HCT116 (cell line): ENCODE results near the gene OR2T10.
"Not testable (repeated sequence)": the region's sequence is repeated elsewhere in the genome, so short reads cannot be mapped to it uniquely, and the experiment has no call there.

Experiments
- JUND ChIP-seq: IDR thresholded peaks from 2 replicates; pipeline ENCODE4 v1.6.1; 2012
- POLR2AphosphoS5 ChIP-seq: IDR thresholded peaks from 2 replicates; pipeline ENCODE4 v1.6.1; 2011; ENCODE audit warnings: mild to moderate bottlenecking, low read depth, low read length, moderate library complexity
- TCF7L2 ChIP-seq: IDR thresholded peaks from 2 replicates; pipeline ENCODE4 v1.7.0; 2011; ENCODE audit warnings: borderline replicate concordance, inconsistent platforms; ENCODE audit not compliant: insufficient read depth, insufficient read length; ENCODE audit errors: extremely low read depth
- ZNF274 ChIP-seq: fragments of 200-500 bp; sonication (Bioruptor generic); IDR thresholded peaks from 2 replicates; pipeline ENCODE4 v1.6.1; 2014; ENCODE audit warnings: mild to moderate bottlenecking, low read depth, low read length, inconsistent platforms
- TF ChIP-seq, protein P1 (sequence below), 3 experiments: fragments of 200-600 bp in 1 of 3; sonication (generic) in 1 of 3; IDR thresholded peaks in 2 of 3; conservative IDR thresholded peaks in 1 of 3; 2 replicates each; pipeline ENCODE4 v1.5.1; 2012 to 2017; ENCODE audit warnings: low read depth in 2 of 3, low read length in 2 of 3, antibody characterized with exemption in 1 of 3, borderline replicate concordance in 1 of 3, control low read depth in 1 of 3, mild to moderate bottlenecking in 1 of 3, mixed read lengths in 1 of 3, mixed run types in 1 of 3, moderate library complexity in 1 of 3; ENCODE audit not compliant: insufficient read depth in 1 of 3

GRCh38 chr1:248634991-248635390, 37.5 kb upstream of the OR2T10 start, which contains the start of gene OR2T11:
- TF ChIP-seq ZNF274, TCF7L2, POLR2AphosphoS5, JUND: not testable (repeated sequence)
- TF ChIP-seq, protein P1, sequence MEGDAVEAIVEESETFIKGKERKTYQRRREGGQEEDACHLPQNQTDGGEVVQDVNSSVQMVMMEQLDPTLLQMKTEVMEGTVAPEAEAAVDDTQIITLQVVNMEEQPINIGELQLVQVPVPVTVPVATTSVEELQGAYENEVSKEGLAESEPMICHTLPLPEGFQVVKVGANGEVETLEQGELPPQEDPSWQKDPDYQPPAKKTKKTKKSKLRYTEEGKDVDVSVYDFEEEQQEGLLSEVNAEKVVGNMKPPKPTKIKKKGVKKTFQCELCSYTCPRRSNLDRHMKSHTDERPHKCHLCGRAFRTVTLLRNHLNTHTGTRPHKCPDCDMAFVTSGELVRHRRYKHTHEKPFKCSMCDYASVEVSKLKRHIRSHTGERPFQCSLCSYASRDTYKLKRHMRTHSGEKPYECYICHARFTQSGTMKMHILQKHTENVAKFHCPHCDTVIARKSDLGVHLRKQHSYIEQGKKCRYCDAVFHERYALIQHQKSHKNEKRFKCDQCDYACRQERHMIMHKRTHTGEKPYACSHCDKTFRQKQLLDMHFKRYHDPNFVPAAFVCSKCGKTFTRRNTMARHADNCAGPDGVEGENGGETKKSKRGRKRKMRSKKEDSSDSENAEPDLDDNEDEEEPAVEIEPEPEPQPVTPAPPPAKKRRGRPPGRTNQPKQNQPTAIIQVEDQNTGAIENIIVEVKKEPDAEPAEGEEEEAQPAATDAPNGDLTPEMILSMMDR (IDR thresholded peaks at IDR 0.05 in 2 of 3, conservative IDR thresholded peaks at IDR 0.05 in 1 of 3; ENCODE audit: borderline replicate concordance in 1 of 3, insufficient read depth in 1 of 3, low read depth in 2 of 3, low read length in 2 of 3): not testable (repeated sequence)
